GM19395 (cell line): ENCODE measurements around the gene KRT72.

Experiments
- ATAC-seq: cut with Tn5 transposase; IDR thresholded peaks from one replicate; pipeline ENCODE4 v1.9.1; 2021; ENCODE audit warnings: mild to moderate bottlenecking, moderate library complexity; ENCODE audit not compliant: unreplicated experiment

KRT72 gene

DNA sequence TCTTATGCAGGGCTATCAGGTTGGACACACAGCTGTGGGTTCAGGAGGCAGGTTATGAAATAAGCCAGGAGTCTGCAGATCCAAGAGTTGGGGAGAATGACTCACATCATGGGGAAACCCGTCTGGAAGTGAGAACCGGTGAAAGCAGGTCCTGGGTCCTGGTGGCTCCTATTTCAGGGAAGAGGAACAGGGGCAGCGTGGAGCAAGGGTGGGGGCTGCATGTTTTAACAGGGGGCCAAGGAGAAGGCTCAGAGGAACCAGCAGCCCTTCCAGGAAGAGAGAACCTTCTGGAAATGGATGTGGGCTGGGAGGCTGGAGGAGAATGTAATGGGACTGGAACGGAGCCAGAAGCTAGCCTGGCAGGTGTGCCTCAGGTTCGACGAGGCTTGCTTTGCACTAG is 19.8 kb downstream of the KRT72 start:
- ATAC-seq = no peak

DNA sequence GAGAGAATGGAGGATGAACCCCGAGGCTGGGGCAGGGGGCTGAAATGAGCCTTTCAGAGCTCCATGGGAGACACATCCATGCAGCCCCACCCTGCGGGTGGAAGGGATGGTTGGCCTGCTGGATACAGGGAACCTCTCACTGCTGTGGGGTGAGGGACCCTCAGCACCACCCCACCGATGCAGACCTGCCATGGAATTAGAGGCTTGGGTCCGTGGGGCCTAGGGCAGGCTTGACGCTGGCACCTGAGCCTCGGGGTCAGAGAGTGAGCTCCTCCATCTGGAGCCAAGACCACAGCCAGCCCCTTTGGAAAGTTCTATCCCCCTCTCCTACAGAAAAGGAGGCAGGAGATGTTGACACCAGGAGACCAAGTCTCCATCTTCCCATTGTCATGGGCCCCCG is 20.2 kb downstream of the KRT72 start:
- ATAC-seq = no peak

GRCh38 chr12:52580496-52580895 is 20.8 kb downstream of the KRT72 start:
- no peak for ATAC-seq

- no peak for ATAC-seq
These were observed 21.5 kb downstream of the KRT72 start for GRCh38 chr12:52579468-52580465.

DNA sequence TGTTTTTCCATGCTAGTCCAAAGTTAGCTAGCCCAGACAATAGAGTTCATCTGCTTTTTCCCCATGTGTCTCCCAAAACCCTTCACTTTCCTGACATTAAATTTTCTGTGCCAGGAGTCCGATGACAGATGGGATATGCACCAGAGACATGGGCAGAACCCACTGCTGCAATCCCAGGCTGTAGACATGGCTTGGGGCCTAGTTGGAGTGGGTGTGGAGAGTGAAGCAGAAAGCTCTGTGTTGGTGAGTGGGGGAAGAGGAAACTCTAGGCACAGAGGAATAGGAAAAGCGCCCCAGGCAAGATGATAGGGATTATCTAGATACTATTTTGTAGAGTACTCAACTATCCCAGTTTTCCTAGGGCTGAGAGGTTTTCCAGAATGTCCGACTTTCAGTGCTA is 22.8 kb downstream of the KRT72 start:
- no peak for ATAC-seq

- ATAC-seq = no peak
These were observed 23.9 kb downstream of the KRT72 start for GRCh38 chr12:52577316-52577715.

DNA sequence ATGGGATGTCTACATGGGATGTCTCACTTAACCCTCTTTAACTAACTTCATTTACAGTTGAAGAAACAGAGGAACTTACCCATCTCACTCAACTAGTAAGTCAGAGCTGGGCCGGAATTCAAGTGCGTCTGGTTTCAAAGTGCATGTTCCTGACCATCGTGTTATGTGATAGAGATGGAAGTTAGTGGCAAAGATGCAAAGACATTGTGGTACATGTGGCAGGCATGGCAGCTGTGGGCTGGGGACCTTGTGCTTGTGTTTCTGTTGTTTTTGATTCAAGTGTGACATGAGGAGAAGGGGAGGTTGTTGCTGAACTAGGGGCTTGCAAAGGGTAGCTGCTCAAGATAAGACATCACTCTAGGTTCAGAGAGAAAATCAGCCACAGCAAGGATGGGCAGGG is 25.3 kb downstream of the KRT72 start:
- ATAC-seq = no peak

DNA sequence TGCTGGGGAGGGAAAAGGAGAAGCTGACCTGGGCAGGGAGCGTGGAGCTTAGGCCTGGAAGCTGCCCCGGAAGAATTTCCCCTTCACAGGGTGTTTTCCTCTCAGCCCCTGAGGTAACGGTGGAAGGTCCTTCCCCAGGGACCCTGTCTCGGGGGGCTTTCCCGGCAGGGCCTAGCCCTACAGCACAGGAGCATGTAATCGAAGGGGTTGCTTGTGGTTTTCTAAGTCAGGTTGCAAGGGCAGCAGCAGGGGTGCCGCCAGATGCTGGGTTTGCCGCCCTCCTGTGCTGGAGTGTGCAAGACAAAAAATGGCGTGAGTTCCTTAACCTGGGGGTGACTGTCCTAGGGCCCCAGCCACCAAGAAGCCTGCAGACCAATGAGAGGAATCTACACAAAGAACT is 26.0 kb downstream of the KRT72 start:
- ATAC-seq = no peak

- no peak for ATAC-seq
These were observed 27.5 kb downstream of the KRT72 start, which contains the start of gene KRT74 for GRCh38 chr12:52573743-52574142. TSS of gene KRT74 (minus strand) at chr12:52573843. CDS start at chr12:52573777, 66 bp downstream.

GRCh38 chr12:52573306-52573705 is 28.0 kb downstream of the KRT72 start:
- ATAC-seq = no peak

DNA sequence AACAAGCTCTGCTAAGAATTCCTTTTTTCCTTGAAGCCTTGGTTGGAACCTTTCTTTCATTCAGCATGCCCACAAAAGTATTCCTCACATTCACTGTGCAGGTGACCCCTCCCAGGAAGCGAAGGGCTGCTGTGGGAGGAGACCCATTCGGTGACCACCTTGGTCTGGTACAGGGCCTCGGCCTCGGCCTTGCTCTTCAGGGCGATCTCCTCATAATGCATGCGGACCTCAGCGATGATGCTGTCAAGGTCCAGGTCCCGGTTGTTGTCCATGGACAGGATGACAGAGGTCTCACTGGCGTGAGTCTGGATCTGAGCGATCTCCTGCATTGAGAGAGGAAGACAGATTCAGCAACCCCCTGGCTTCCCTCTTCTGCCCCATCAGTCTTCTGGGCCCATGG is 30.8 kb downstream of the KRT72 start:
- no peak for ATAC-seq

- ATAC-seq = no peak
These were observed 33.2 kb downstream of the KRT72 start for GRCh38 chr12:52568111-52568510.

GRCh38 chr12:52566847-52567291 is 34.4 kb downstream of the KRT72 start:
- ATAC-seq = no peak

DNA sequence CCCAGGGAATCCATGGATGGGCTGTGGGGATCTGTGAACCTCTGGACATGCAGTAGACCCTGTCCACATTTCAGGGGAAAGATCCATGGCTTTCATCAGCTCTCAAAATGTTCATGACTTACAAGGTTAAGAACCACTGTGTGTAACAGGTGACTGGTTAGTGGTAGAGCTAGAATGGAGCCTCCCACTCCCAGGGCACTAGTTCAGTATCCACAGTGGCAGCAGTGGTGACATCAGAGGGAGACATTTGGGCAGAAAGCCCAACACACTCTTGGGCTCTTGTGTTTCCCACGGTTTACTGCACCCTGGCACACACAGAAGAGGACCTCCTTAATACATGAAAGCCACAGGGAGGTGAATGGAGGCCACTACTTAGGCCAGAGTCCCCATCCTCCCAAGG is 36.7 kb downstream of the KRT72 start:
- ATAC-seq = no peak

DNA sequence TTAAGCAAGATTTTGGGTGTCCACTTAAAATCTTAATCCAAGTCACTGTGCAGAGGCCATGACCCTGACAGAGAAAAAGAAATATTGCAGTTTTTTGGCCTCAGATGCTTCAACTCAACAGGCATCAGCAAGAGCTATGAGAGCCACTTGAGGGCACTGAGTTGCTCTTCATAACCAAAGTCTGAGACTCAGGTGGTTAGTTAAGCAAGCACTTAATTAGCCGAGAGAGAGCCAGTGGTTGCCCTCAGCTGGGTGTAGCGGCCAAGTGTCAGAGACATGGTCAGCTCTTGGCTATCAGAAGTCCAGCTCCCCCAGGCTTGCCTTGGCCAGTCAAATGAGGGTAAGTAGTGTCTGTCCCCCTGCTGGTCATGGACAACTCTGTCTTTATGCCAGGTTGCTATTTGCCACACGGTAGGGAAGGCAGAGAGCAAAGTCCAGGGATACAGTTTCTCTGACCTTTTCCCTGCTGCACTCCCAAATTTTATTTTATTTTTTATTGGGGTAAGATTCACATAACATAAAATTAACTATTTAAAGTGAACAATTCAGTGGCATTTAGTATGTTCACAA is 39.3 kb downstream of the KRT72 start:
- no peak for ATAC-seq

DNA sequence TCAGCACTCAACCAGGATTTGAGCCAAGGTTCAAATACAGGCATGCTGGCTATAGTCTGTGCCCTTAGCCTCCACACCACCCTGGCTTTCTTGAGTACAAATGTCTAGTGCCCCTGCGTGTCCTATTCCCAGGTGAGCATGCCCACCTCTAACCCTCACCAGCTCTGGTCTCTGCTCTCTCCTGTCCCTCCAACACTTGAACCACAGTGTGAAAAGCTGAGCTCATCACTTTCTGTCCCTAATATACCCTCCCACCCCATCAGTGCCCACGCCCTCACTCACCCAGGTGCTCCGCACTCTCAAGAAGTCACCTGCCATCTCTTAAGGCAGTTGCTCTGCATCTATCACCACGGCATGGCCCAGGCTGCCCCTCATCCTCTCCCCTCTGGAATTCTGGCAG is 41.3 kb downstream of the KRT72 start:
- no peak for ATAC-seq

- ATAC-seq = no peak
These were observed 42.4 kb downstream of the KRT72 start for GRCh38 chr12:52558781-52559445.

GRCh38 chr12:52557476-52557875 is 43.8 kb downstream of the KRT72 start:
- no peak for ATAC-seq

DNA sequence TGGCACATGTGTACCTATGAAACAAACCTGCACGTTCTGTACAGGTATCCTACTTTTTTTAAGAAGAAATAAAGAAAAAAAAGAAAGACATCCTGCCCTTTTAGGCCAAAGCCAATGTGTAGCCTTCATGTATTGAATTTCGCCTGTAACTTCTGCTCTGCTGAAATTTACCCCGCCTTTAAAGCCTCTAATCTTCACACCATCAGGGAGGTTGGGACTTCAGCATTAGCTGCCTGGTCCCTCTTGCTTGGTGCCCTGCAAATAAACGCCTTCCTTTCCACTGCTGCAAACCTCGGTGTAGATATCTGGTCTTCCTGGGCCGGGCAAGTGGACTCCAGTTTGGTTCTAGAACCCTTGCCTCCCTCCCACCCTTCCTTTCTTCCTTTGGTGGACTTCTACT is 45.7 kb downstream of the KRT72 start:
- ATAC-seq = no peak

DNA sequence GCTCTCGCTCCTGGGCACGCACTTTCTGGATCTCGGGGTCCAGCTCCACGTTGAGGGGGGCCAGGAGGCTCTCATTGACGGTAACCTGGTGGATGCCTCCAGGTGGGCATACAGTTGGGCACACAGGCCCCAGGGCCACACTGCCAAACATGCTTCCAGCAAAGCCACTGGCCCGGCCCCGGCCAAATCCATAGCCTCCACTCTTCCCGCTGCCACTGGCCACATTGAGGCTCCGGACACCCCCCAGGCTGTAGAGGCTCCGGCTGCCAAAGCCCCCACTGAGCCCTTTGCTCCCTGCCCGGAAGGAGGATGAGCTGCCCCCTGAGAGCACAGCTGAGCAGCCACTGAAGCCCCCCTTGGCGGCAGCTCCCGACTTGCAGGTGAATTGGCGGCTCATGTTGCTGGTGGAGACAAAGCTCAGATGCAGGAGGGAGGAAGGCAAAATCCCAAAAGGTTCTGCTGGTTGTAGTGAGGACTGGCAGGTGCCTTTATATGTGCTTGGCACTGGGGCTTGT is 48.5 kb downstream of the KRT72 start, which contains the start of gene KRT71:
KRT71 (minus strand) TSS at position 465 of the 515 bp plus-strand sequence; CDS start at position 397, 68 bp downstream.
- ATAC-seq = no peak

DNA sequence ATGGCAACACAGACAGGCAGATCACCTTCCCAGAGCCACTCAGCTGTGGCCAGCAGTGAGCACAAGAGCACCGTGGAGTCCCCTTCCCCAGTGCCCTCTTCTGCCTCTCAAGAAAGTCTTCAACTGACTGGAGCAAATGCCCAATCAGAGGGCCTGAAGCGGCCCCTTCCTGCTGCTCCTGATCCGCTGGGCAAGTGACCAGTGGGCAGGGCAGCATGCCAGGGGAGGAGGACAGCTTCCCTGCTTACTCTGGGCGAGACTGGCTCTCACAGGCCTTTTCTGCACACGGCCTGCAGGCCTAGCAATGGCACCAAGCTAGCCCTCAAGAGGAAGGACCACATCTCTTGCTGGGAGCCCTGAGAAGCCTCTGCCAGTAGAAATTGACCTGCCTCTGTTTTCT is 49.2 kb downstream of the KRT72 start:
- ATAC-seq = no peak
